ENCODE results near the gene TBC1D22A. TPM values are rescaled to one million over a fixed set of nuclear protein-coding genes. Genes with fewer than 3 reads are reported as not detected.

Gene TBC1D22A
- total RNA-seq, 4 donors from 2014 or later: 15.6 to 21.7 (median 20.5) TPM

DNA sequence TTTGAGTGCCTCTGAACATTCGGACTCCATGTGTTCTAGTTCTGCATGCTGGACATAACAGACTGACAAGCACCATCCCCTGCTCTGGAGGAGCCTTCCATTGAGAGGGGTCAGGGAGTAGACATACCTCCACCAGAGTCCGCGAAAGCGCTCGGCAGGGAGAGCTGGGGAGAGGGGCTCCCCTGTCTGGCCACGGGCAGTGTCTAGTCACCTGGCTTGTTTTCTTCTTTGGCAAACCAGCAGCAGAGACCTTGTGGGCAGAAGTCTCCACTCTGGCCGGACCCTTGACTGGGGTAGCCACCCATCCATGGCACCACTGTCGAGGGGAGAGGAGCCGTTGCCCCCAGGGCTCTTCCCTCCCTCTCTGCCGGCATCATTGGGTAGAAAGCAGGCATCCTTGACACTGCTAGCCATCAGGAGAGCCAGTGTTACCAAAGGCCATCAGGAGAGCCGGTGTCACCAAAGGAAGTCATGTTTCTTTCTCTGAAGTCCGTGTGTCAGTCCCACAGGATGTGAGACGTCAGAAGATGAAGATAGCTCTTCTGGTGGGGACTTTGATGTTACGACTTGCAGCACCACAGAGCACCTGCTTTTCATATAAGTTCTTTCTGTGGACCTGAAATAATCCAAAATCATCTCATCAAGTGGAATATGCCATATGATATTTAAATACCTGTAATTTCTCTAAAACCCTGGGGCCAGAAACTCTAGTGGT lies 305.6 kb downstream of the TBC1D22A start:
- Histone ChIP-seq H3K27me3 (no peaks in the 10 kb centered on the region), H3K36me3 (peaks cover 0 to 29% (median 0%) of the 10 kb centered on the region in 3 donors), H3K27ac (no peak overlapping the region), H3K4me3 (no peak overlapping the region), H3K4me1 (peaks cover 0 to 17% (median 0%) of the 10 kb centered on the region in 3 donors), H3K9me3 (no peaks in the 10 kb centered on the region)
- WGBS, 2 donors: 89 to 90% methylated on average over 10 to 12 of the region's 14 CpGs
- no peak for DNase-seq
- TF ChIP-seq, protein P1, sequence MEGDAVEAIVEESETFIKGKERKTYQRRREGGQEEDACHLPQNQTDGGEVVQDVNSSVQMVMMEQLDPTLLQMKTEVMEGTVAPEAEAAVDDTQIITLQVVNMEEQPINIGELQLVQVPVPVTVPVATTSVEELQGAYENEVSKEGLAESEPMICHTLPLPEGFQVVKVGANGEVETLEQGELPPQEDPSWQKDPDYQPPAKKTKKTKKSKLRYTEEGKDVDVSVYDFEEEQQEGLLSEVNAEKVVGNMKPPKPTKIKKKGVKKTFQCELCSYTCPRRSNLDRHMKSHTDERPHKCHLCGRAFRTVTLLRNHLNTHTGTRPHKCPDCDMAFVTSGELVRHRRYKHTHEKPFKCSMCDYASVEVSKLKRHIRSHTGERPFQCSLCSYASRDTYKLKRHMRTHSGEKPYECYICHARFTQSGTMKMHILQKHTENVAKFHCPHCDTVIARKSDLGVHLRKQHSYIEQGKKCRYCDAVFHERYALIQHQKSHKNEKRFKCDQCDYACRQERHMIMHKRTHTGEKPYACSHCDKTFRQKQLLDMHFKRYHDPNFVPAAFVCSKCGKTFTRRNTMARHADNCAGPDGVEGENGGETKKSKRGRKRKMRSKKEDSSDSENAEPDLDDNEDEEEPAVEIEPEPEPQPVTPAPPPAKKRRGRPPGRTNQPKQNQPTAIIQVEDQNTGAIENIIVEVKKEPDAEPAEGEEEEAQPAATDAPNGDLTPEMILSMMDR (IDR thresholded peaks at IDR 0.05): no peak
- no peak for TF ChIP-seq POLR2A (IDR thresholded peaks at IDR 0.05)
- intact Hi-C loops (cut with DNase I): no loop called here

DNA sequence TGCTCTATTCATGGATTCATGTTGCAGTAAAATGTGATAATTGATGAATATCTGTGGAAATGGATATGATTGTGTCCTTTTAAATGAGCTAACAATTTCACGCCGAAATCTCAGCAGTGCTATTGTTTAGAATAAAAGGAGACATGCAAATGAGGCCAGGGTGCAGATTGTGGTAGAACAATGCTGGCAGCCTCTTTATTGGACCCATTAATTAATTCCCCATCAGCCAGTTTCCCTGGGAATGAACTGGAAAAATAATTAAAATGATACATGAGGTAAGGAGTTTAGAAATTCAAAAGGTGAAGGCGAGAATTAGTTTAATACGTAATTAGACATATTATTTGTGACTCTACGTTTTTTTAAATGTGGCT lies 306.2 kb downstream of the TBC1D22A start:
- 85 to 91% methylated on average over 5 of the region's 5 CpGs for WGBS, 2 donors
- TF ChIP-seq, protein P1 (IDR thresholded peaks at IDR 0.05): no peak
- TF ChIP-seq POLR2A (IDR thresholded peaks at IDR 0.05): no peak
- intact Hi-C loops (cut with DNase I): no loop called here

GRCh38 chr22:47069270-47069669 lies 306.8 kb downstream of the TBC1D22A start:
- DNase-seq: no peak
- Histone ChIP-seq H3K9me3 (no peaks in the 10 kb centered on the region), H3K27me3 (no peaks in the 10 kb centered on the region), H3K36me3 (peaks cover 0 to 29% (median 0%) of the 10 kb centered on the region in 3 donors), H3K27ac (no peak overlapping the region), H3K4me3 (no peak overlapping the region), H3K4me1 (peaks cover 0 to 17% (median 0%) of the 10 kb centered on the region in 3 donors)
- no peak for TF ChIP-seq POLR2A (IDR thresholded peaks at IDR 0.05)
- TF ChIP-seq, protein P1 (IDR thresholded peaks at IDR 0.05): no peak
- intact Hi-C loops (cut with DNase I): no loop called here
- WGBS, 2 donors: 94% methylated on average over 9 to 10 of the region's 14 CpGs

More for the DNA sequence above, 306.2 kb downstream of the TBC1D22A start:
- H3K4me3 ChIP-seq: no peak overlapping the region
- H3K9me3 ChIP-seq: no peaks in the 10 kb centered on the region
- no peak for DNase-seq
- H3K36me3 ChIP-seq: peaks cover 0 to 29% (median 0%) of the 10 kb centered on the region in 3 donors
- H3K4me1 ChIP-seq: peaks cover 0 to 17% (median 0%) of the 10 kb centered on the region in 3 donors
- H3K27ac ChIP-seq: no peak overlapping the region
- no peaks in the 10 kb centered on the region for H3K27me3 ChIP-seq

DNA sequence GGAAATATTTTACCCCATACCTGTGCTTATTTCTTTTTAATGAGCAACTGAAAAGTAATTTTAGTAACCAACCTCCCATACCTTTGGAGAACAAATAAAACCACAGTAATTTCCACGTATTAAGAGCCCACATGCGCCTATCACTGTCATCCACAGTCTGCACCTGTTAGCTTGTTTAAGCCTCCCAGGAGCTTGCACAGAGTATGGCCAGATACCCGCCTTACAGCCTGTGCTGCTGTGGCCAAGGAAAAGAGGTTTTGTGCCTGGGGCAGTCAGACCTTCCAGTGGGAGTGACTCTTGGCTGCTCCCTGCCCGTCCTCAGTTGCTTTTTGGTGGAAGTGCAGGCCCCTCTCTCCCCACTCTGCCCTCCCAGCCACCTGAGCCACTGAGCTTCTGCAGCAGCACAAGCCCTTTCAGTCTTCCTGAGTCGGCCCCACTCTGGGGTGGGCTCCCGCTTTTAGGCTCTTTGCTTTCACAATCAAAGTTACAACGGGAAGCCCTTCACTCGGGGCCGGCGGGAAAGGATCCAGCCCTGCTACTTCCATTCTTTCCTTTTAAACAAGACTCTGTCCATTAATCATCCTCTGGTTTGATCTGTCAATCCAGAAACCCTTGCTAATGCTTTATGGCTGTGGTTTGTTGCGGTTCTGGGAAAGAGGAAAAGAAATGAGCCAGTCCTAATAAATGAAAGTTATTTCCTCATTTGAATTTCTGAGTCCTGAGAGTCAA lies 308.8 kb downstream of the TBC1D22A start:
- Histone ChIP-seq H3K4me3 (no peak overlapping the region), H3K36me3 (peaks cover 0 to 33% (median 0%) of the 10 kb centered on the region in 3 donors), H3K9me3 (peaks cover 0 to 16% (median 11%) of the 10 kb centered on the region in 3 donors), H3K4me1 (peaks cover 0 to 17% (median 0%) of the 10 kb centered on the region in 3 donors), H3K27ac (no peak overlapping the region), H3K27me3 (no peaks in the 10 kb centered on the region)
- DNase-seq: no peak
- intact Hi-C loops (cut with DNase I): no loop called here
- 59 to 62% methylated on average over 8 to 11 of the region's 11 CpGs for WGBS, 2 donors
- no peak for TF ChIP-seq POLR2A (IDR thresholded peaks at IDR 0.05)
- TF ChIP-seq, protein P1 (IDR thresholded peaks at IDR 0.05): no peak
